ENCODE results near the gene PGS1.

Gene PGS1

DNA sequence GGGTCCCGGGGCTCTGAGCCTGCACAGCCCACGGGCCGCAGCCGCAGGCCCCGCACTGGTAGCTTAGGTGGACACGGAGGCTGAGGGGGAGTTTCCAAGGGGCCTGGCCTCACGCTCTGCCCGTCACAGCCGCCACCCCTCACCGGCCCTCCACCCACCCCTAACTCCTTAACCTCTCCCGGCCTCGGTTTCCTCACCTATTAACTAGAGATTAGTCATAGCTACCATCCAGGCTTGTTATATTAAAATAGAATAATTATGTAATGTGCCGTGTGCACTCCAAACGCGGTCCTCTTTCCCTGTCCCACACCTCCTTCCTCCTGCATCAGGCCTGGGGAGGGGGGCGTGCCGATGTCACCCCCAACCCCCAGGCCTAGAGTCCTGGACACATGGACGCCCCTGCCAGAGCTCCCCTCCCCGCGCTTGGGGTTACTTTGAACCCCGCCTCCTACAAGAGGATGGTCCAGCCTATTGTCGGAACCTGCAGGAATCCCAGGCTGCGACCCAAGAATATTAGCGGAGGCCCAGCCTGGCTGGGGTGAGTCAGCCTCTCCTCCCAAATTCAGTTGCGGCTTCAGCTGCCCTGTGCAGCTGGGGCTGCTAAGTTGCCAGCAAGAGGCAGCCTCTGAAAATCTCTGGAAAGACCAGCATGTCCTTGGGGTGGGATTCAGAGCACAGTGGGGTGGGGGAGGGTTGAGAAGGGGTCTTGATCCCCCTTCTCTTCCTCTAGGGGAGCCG lies 35.8 kb upstream of the PGS1 start:
- TF ChIP-seq POLR2A (IDR thresholded peaks at IDR 0.05; ENCODE audit: low read length) = no peak
- TF ChIP-seq GATA1 (IDR thresholded peaks at IDR 0.05; ENCODE audit: low read depth, low read length) = no peak
- DNase-seq = no peak

DNA sequence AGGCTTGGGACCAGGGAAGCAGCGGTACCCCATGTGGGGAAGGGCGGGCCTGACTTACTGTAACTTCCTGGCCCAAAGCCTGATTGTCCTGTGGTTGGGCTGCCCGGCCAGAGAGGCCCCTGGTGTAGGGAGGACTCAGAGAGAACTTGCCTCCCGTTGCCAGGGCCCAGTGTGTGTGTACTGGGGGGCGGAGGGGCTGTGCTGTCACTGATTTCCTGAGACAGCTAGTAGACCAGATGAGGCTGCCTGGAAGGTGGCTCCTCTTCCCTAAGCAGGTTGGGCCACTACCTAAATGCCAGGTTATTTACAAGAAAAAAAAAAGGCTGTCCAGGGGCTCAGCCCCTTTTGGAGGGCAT lies 35.3 kb upstream of the PGS1 start:
- TF ChIP-seq POLR2A (IDR thresholded peaks at IDR 0.05; ENCODE audit: low read length) = no peak
- TF ChIP-seq GATA1 (IDR thresholded peaks at IDR 0.05; ENCODE audit: low read depth, low read length) = no peak
- DNase-seq = no peak

DNA sequence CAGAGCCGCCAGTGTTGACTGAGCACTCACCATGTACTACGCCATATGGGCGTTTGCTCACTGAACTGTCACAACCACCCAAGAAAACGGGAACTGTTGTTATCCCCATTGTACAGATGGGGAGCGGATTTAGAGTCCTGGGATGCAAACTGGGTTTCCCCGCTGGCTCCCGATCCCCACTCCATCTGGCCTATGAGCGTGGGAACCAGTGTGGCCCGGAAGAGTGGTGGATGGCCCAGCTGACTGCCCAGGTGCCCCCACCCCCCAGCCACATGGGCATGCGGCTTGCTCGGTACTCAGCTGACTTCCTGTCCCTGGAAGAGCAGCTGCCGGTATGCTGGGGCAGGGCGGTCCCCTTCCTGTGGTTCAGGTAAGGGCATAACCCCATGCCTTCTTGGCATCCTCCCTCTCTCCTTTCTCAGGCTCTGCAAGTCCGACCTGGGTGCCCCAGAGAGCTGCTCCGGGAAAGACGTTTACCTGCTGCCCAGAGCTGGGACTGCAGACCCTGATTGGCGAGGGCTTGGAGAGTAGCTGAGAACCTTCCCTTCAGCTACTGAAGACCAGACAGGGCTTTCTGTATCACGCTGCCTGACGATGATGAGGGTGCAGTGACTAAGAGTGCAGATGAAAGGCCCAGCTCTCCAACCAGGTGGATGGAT lies 34.8 kb upstream of the PGS1 start:
- no peak for DNase-seq
- TF ChIP-seq POLR2A (IDR thresholded peaks at IDR 0.05; ENCODE audit: low read length) (no peak), GATA1 (IDR thresholded peaks at IDR 0.05; ENCODE audit: low read depth, low read length) (no peak)

- TF ChIP-seq GATA1 (IDR thresholded peaks at IDR 0.05; ENCODE audit: low read depth, low read length) (no peak), POLR2A (IDR thresholded peaks at IDR 0.05; ENCODE audit: low read length) (no peak)
- DNase-seq = no peak
Observed at GRCh38 chr17:78344666-78345065, 33.8 kb upstream of the PGS1 start.

DNA sequence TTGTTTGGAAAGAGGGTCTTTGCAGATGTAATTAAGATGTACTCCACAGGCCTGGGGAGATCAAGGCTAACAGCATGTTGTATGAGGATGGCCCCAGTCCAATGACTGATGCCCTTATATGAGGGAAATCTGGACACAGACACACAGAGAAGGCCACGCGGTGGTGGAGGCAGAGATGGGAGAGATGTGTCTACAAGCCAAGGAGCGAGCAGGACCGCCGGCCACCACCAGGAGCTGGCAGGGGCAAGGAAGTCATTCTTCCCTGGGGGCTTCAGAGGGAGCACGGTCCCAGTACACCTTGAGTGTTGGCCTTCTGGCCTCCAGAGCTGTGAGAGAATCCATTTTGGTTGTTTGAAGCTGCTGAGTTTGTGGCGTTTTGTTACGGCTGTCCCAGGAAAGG lies 33.3 kb upstream of the PGS1 start:
- no peak for DNase-seq
- TF ChIP-seq POLR2A (IDR thresholded peaks at IDR 0.05; ENCODE audit: low read length) = no peak
- no peak for TF ChIP-seq GATA1 (IDR thresholded peaks at IDR 0.05; ENCODE audit: low read depth, low read length)

- DNase-seq = no peak
- TF ChIP-seq GATA1 (IDR thresholded peaks at IDR 0.05; ENCODE audit: low read depth, low read length) (no peak), POLR2A (IDR thresholded peaks at IDR 0.05; ENCODE audit: low read length) (no peak)
Observed at GRCh38 chr17:78345791-78346494, 32.5 kb upstream of the PGS1 start.

DNA sequence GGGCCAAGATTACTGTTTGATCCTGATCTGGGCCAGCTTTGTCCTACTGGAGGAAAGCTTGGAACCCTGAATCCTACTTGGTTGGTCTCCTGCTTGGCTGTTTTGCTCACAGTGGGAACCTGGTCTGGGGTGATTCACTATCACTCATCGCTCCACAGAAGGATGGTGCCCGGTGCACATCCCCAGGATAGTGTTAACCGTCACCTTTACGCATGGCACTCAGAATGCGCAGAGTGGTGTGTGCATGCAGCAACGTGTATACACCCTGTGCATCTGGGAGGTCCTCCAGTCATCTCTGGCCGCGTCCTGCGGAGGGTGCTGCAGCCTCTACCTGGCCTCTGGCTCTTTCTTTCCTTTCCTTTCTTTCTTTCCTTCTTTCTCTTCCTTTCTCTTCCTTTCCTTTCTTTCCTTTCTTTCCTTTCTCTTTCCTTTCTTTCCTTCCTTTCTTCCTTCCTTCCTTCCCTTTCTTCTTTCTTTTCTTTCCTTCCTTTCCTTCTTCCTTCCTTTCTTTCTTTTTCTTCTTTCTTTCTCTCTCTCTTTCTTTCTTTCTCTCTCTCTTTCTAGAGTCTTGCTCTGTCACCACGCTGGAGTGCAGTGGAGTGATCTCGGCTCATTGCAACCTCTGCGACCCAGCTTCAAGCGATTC lies 31.7 kb upstream of the PGS1 start:
- no peak for TF ChIP-seq POLR2A (IDR thresholded peaks at IDR 0.05; ENCODE audit: low read length)
- TF ChIP-seq GATA1 (IDR thresholded peaks at IDR 0.05; ENCODE audit: low read depth, low read length) = no peak
- no peak for DNase-seq

- TF ChIP-seq GATA1 (IDR thresholded peaks at IDR 0.05; ENCODE audit: low read depth, low read length) = no peak
- TF ChIP-seq POLR2A (IDR thresholded peaks at IDR 0.05; ENCODE audit: low read length) = no peak
- no peak for DNase-seq
Observed at GRCh38 chr17:78347453-78347852, 31.0 kb upstream of the PGS1 start.

DNA sequence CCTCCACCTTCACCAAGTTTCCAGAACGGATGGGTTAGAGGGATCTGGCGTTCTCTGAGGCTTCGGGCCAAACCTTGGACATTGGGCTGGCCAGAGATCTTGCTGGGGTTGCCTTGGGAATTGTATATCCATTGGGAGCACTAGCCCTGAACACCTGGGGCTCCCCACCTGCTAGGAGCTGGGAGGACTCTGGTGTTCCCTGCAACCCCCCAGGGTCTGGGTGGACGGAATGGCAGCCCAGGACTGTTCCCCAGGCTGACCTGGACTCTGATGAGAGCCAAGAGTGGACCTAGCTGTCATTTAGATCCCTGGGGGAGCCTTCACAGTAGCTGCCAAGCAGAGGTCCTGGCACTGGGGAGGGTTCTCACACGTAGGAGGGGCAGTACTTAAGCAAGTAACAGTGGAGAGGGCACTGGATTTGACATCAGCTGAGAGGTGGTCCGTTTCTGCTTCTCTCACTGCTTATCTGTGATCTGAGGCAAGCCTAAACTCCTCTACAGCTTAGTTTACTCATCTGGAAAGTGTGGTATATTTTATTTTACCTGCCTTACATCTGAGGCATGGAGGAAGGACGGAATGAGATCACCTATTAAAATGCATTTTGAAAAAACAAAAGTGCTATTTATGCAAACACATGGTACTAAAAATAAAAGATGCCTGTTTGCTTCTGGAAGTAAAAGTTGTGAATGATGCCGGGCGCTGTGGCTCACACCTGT lies 30.2 kb upstream of the PGS1 start:
- no peak for DNase-seq
- TF ChIP-seq POLR2A (IDR thresholded peaks at IDR 0.05; ENCODE audit: low read length) (no peak), GATA1 (IDR thresholded peaks at IDR 0.05; ENCODE audit: low read depth, low read length) (no peak)

- no peak for DNase-seq
- TF ChIP-seq GATA1 (IDR thresholded peaks at IDR 0.05; ENCODE audit: low read depth, low read length) (no peak), POLR2A (IDR thresholded peaks at IDR 0.05; ENCODE audit: low read length) (no peak)
Observed at GRCh38 chr17:78349891-78350642, 28.4 kb upstream of the PGS1 start.

DNA sequence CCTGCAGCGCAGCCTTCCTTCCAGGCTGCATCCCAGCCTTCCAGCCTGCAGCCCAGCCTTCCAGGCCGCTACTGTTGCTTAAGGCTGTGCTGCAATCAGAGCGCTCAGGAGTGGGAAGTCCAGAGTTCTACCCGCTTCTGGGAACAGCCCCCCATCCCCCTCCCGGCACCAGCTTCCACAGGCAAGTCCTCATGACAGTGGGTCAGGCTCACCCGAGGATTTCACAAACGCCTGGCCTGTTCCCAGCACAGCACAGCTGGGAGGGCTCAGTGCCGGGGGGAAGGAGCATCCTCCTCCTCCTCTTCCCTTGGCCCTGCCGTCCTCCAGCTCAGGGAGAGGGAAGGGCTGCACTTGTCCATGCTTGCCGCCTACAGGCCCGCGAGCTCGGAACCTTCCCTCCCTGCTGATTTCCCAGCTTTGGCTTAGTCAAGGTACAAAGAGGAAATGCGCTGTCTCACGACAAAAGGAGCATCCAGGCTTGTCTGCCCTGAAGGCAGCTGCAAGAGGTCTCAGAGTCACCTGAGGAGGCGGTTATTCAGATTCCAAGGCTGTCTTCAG lies 26.9 kb upstream of the PGS1 start:
- DNase-seq = no peak
- no peak for TF ChIP-seq GATA1 (IDR thresholded peaks at IDR 0.05; ENCODE audit: low read depth, low read length)
- no peak for TF ChIP-seq POLR2A (IDR thresholded peaks at IDR 0.05; ENCODE audit: low read length)

DNA sequence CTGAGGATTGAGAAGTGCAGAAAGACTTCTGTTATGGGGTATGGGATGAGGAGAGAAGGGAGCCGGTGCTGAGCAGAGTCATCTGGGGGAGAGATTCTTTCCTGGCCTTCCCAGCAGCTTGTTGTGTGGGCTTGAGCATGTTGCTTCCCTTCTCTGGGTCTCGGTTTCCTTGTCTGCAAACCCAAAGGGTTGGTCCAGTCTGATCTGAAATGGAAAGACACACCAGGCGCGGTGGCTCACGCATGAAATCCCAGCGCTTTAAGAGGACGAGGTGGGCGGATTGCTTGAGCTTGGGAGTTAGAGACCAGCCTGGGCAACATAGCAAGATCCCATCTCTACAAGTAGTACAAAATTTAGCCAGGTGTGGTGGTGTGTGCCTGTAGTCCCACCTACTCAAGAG lies 24.6 kb upstream of the PGS1 start:
- no peak for TF ChIP-seq GATA1 (IDR thresholded peaks at IDR 0.05; ENCODE audit: low read depth, low read length)
- TF ChIP-seq POLR2A (IDR thresholded peaks at IDR 0.05; ENCODE audit: low read length) = no peak

More for the DNA sequence above, 24.6 kb upstream of the PGS1 start:
- DNase-seq = no peak

Measured in erythroblast (primary cell).